Osteocyte (in vitro differentiated cells): ENCODE data around the gene CENPP. TPM values are rescaled to one million over a fixed set of nuclear protein-coding genes. Genes with fewer than 3 reads are reported as not detected.

ENCODE experiments used
- DNase-seq: peaks from one replicate; pipeline ENCODE4 v3.0.0; 2021; ENCODE audit warnings: mixed read lengths; ENCODE audit not compliant: unreplicated experiment; ENCODE audit errors: extremely low spot score
- H3K27ac Mint-ChIP-seq: one replicate; pipeline ENCODE4 v1.8.0; 2021; ENCODE audit warnings: mild to moderate bottlenecking, mixed read lengths; ENCODE audit not compliant: unreplicated experiment
- H3K27me3 Mint-ChIP-seq: one replicate; pipeline ENCODE4 v1.8.0; 2021; ENCODE audit warnings: mixed read lengths; ENCODE audit not compliant: unreplicated experiment
- H3K36me3 Mint-ChIP-seq: one replicate; pipeline ENCODE4 v1.8.0; 2021; ENCODE audit warnings: mixed read lengths; ENCODE audit not compliant: unreplicated experiment
- H3K4me1 Mint-ChIP-seq: one replicate; pipeline ENCODE4 v1.8.0; 2021; ENCODE audit warnings: mixed read lengths; ENCODE audit not compliant: unreplicated experiment
- H3K4me3 Mint-ChIP-seq: one replicate; pipeline ENCODE4 v1.8.0; 2021; ENCODE audit warnings: mild to moderate bottlenecking, moderate library complexity, mixed read lengths; ENCODE audit not compliant: unreplicated experiment
- H3K9me3 Mint-ChIP-seq: one replicate; pipeline ENCODE4 v1.8.0; 2021; ENCODE audit warnings: mixed read lengths; ENCODE audit not compliant: unreplicated experiment
- total RNA-seq: library from RNA; stranded (reverse); gene quantifications from 2 replicates; pipeline ENCODE4 v1.2.1, GENCODE V29; 2021
- TF ChIP-seq, protein P1 (sequence below): fragments of 200-600 bp; sonication (generic); IDR thresholded peaks from 2 replicates; pipeline ENCODE4 v1.5.0; 2021; ENCODE audit warnings: antibody characterized with exemption, mild to moderate bottlenecking, moderate library complexity

Gene CENPP
- total RNA-seq, 1 donor from 2014 or later, result 11.6 TPM

GRCh38 chr9:92298036-92298435 lies 27.7 kb upstream of the CENPP start:
- Mint-ChIP-seq H3K36me3 (peaks cover 47% of the 10 kb centered on the region), H3K27ac (no peak overlapping the region), H3K4me3 (no peak overlapping the region), H3K27me3 (no peaks in the 10 kb centered on the region), H3K9me3 (no peaks in the 10 kb centered on the region), H3K4me1 (peaks cover 16% of the 10 kb centered on the region)
- TF ChIP-seq, protein P1, sequence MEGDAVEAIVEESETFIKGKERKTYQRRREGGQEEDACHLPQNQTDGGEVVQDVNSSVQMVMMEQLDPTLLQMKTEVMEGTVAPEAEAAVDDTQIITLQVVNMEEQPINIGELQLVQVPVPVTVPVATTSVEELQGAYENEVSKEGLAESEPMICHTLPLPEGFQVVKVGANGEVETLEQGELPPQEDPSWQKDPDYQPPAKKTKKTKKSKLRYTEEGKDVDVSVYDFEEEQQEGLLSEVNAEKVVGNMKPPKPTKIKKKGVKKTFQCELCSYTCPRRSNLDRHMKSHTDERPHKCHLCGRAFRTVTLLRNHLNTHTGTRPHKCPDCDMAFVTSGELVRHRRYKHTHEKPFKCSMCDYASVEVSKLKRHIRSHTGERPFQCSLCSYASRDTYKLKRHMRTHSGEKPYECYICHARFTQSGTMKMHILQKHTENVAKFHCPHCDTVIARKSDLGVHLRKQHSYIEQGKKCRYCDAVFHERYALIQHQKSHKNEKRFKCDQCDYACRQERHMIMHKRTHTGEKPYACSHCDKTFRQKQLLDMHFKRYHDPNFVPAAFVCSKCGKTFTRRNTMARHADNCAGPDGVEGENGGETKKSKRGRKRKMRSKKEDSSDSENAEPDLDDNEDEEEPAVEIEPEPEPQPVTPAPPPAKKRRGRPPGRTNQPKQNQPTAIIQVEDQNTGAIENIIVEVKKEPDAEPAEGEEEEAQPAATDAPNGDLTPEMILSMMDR, result no peak
- DNase-seq, result no peak

GRCh38 chr9:92299116-92299515 lies 26.6 kb upstream of the CENPP start:
- Mint-ChIP-seq H3K4me3 (no peak overlapping the region), H3K27me3 (no peaks in the 10 kb centered on the region), H3K4me1 (peaks cover 12% of the 10 kb centered on the region), H3K27ac (no peak overlapping the region), H3K9me3 (no peaks in the 10 kb centered on the region), H3K36me3 (peaks cover 53% of the 10 kb centered on the region)
- TF ChIP-seq, protein P1, result no peak
- DNase-seq, result no peak

DNA sequence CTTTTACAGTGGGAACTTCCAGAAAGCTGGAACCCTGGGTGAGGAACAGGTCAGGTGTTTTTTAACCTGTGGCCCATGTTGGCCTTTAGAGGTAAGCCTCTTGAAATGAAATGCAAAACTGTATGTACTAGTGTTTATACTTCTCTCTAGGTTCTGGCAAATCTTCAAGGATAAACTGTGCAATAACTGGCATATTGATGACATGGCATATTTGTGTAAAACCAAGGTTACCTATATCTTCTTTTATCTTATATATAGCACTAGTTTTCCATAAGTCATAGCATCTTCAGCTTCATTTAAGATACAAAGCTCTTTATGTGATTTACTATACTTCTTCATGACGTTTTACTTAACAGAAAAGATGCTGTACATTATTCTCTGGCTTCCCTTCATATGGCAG lies 24.8 kb upstream of the CENPP start:
- no peak overlapping the region for H3K4me3 Mint-ChIP-seq
- TF ChIP-seq, protein P1, result no peak
- peaks cover 60% of the 10 kb centered on the region for H3K36me3 Mint-ChIP-seq
- no peaks in the 10 kb centered on the region for H3K4me1 Mint-ChIP-seq
- no peaks in the 10 kb centered on the region for H3K27me3 Mint-ChIP-seq
- H3K27ac Mint-ChIP-seq, result no peak overlapping the region
- H3K9me3 Mint-ChIP-seq, result no peaks in the 10 kb centered on the region
- no peak for DNase-seq

DNA sequence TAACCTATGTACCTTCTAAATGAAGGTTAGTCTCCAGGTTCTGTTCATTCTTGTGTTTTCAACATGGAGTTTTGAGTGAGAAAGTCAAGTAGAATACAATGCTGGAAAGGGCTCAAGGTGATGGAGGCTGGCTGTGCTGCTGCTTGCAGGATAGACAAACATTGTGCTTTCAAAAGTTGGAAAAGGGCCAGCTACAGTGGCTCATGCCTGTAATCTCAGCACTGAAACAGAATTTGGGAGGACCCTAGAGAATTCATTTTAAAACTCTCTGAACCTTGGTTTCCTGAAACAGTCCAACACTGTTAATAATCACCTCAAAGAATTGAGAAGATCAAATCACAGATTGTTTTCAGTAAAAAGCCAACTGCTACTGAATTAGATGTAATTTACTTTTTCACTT lies 16.9 kb upstream of the CENPP start:
- DNase-seq, result no peak
- H3K36me3 Mint-ChIP-seq, result peaks cover 52% of the 10 kb centered on the region

DNA sequence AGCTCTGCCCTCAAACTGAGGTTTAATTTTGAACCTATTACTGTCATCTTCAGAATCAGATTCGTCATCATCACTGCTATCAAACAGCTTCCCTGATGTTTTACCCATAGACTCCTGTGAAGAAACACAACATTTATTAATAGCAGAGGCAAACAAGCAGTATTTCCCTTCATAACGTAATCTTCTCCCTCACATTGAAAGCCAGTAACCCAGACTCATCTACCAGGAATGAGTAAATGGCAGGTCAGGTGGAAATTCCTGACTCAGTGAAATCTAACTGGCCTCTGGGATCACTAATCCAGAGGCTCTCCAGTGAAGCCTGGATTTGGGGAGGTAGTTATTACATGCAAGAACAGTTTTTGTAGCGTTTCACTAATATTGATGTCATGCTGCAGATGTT lies 15.2 kb upstream of the CENPP start:
- Mint-ChIP-seq H3K27me3 (no peaks in the 10 kb centered on the region), H3K27ac (no peak overlapping the region), H3K36me3 (peaks cover 56% of the 10 kb centered on the region), H3K4me1 (peaks cover 8% of the 10 kb centered on the region), H3K4me3 (no peak overlapping the region), H3K9me3 (no peaks in the 10 kb centered on the region)
- TF ChIP-seq, protein P1, result no peak
- no peak for DNase-seq

More for the DNA sequence above, 16.9 kb upstream of the CENPP start:
- TF ChIP-seq, protein P1, result no peak
- Mint-ChIP-seq H3K4me1 (peaks cover 8% of the 10 kb centered on the region), H3K9me3 (no peaks in the 10 kb centered on the region), H3K4me3 (no peak overlapping the region), H3K27me3 (no peaks in the 10 kb centered on the region), H3K27ac (no peak overlapping the region)
